Measurements from ENCODE around the gene ATP8B2. TPM values are rescaled to one million over a fixed set of nuclear protein-coding genes. Genes with fewer than 3 reads are reported as not detected.

ATP8B2 gene
- total RNA-seq, 1 donor from 2014 or later = 47.4 TPM

DNA sequence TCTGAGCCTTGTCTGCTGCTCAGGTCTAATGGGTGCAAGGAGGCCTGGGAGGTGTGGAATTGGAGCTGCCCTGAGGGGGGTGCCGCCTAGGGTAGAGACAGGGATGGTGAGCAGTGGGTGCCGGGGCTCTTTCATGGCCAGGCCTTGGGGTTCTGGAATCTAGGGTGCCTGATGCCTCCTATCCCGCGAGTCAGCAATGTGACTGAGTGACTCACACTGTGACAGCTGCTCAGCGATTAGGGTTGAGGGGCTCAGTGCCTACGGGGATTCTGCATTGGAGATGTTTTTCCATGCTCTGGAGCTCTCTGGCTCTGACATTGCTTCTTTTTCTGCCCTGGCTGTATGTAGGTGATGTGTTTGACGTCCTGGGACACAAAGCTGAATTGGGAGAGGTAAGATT lies 16.8 kb downstream of the ATP8B2 start:
- Mint-ChIP-seq H3K9me3 (ENCODE audit: low read depth) (no peaks in the 10 kb centered on the region), H3K4me3 (ENCODE audit: low read depth) (no peak overlapping the region), H3K27ac (no peak overlapping the region), H3K36me3 (ENCODE audit: insufficient read depth) (peaks cover 42% of the 10 kb centered on the region), H3K27me3 (no peaks in the 10 kb centered on the region), H3K4me1 (ENCODE audit: low read depth) (no peaks in the 10 kb centered on the region)
- TF ChIP-seq, protein P1, sequence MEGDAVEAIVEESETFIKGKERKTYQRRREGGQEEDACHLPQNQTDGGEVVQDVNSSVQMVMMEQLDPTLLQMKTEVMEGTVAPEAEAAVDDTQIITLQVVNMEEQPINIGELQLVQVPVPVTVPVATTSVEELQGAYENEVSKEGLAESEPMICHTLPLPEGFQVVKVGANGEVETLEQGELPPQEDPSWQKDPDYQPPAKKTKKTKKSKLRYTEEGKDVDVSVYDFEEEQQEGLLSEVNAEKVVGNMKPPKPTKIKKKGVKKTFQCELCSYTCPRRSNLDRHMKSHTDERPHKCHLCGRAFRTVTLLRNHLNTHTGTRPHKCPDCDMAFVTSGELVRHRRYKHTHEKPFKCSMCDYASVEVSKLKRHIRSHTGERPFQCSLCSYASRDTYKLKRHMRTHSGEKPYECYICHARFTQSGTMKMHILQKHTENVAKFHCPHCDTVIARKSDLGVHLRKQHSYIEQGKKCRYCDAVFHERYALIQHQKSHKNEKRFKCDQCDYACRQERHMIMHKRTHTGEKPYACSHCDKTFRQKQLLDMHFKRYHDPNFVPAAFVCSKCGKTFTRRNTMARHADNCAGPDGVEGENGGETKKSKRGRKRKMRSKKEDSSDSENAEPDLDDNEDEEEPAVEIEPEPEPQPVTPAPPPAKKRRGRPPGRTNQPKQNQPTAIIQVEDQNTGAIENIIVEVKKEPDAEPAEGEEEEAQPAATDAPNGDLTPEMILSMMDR (IDR thresholded peaks at IDR 0.05; ENCODE audit: unreplicated experiment) = no peak
- DNase-seq (ENCODE audit: low spot score, unreplicated experiment) = no peak

DNA sequence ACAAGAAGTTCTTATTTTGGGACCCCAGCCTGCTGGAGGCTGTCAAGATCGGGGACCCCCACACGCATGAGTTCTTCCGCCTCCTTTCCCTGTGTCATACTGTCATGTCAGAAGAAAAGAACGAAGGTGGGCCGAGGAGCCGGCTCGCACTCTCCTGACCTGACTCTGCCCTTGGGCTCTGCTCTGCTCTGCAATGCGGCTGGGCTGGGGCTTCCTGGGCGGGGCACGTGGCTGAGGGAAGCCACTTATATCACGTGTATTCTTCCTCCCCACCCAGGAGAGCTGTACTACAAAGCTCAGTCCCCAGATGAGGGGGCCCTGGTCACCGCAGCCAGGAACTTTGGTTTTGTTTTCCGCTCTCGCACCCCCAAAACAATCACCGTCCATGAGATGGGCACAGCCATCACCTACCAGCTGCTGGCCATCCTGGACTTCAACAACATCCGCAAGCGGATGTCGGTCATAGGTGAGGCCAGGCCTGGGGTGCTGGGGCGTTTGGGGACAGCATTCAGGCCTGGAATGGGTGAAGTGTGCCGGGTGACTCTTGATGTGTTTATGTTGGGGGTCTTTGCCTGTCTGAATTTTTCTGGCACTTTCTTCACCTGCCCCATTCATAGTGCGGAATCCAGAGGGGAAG lies 17.6 kb downstream of the ATP8B2 start:
- TF ChIP-seq, protein P1 (IDR thresholded peaks at IDR 0.05; ENCODE audit: unreplicated experiment) = no peak

DNA sequence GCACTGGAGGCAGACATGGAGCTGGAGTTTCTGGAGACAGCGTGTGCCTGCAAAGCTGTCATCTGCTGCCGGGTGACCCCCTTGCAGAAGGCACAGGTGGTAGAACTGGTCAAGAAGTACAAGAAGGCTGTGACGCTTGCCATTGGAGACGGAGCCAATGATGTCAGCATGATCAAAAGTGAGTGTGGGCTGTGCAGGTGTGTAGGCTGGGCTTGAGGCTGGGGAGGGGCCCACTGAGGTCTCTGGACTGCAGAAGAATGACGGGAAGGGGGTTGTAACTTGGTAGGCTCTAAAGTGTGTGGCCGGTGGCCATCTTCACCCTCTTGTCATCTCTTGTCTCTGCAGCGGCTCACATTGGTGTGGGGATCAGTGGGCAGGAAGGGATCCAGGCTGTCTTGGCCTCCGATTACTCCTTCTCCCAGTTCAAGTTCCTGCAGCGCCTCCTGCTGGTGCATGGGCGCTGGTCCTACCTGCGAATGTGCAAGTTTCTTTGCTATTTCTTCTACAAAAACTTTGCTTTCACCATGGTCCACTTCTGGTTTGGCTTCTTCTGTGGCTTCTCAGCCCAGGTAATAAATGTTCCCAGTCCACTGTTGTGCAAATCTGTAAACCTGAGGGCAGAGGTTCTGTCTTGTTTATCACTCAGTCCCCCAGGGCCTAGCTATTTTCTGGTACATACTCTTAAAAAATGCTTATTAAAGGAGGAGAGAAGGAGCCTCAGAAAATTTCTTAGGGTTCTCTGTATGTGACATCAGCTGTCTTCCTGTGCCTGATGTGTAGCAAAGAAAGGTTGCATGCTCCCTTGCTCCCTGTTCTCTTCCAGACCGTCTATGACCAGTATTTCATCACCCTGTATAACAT lies 19.9 kb downstream of the ATP8B2 start:
- TF ChIP-seq, protein P1 (IDR thresholded peaks at IDR 0.05; ENCODE audit: unreplicated experiment) = peak; percentile 68
- Mint-ChIP-seq H3K36me3 (ENCODE audit: insufficient read depth) (peaks cover 36% of the 10 kb centered on the region), H3K27ac (no peak overlapping the region), H3K4me3 (ENCODE audit: low read depth) (no peak overlapping the region), H3K27me3 (no peaks in the 10 kb centered on the region), H3K4me1 (ENCODE audit: low read depth) (no peaks in the 10 kb centered on the region), H3K9me3 (ENCODE audit: low read depth) (no peaks in the 10 kb centered on the region)
- DNase-seq (ENCODE audit: low spot score, unreplicated experiment) = no peak

More for the DNA sequence above, 17.6 kb downstream of the ATP8B2 start:
- DNase-seq (ENCODE audit: low spot score, unreplicated experiment) = no peak
- Mint-ChIP-seq H3K27ac (no peak overlapping the region), H3K36me3 (ENCODE audit: insufficient read depth) (peaks cover 38% of the 10 kb centered on the region), H3K4me1 (ENCODE audit: low read depth) (no peaks in the 10 kb centered on the region), H3K4me3 (ENCODE audit: low read depth) (no peak overlapping the region), H3K27me3 (no peaks in the 10 kb centered on the region), H3K9me3 (ENCODE audit: low read depth) (no peaks in the 10 kb centered on the region)

DNA sequence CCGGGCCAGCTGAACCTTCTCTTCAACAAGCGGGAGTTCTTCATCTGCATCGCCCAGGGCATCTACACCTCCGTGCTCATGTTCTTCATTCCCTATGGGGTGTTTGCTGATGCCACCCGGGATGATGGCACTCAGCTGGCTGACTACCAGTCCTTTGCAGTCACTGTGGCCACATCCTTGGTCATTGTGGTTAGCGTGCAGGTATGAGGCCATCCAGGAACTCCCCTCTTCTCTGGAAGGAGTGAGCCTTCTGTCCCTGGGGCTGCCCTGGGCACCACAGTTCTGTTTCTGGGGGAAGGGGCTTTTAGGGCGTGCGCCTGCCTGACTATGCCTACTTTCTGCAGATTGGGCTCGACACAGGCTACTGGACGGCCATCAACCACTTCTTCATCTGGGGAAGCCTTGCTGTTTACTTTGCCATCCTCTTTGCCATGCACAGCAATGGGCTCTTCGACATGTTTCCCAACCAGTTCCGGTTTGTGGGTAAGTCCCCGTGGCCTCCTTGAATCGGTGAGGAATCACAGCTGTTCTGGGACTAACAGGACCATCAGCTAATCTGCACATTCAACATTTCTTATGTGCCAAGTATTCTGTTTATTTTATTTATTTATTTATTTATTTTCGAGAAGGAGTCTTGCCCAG lies 21.1 kb downstream of the ATP8B2 start:
- TF ChIP-seq, protein P1 (IDR thresholded peaks at IDR 0.05; ENCODE audit: unreplicated experiment) = no peak
- H3K4me3 Mint-ChIP-seq (ENCODE audit: low read depth) = no peak overlapping the region
- no peaks in the 10 kb centered on the region for H3K9me3 Mint-ChIP-seq (ENCODE audit: low read depth)
- peaks cover 3% of the 10 kb centered on the region for H3K4me1 Mint-ChIP-seq (ENCODE audit: low read depth)
- no peak for DNase-seq (ENCODE audit: low spot score, unreplicated experiment)
- no peaks in the 10 kb centered on the region for H3K27me3 Mint-ChIP-seq
- H3K27ac Mint-ChIP-seq = no peak overlapping the region
- H3K36me3 Mint-ChIP-seq (ENCODE audit: insufficient read depth) = peaks cover 31% of the 10 kb centered on the region

DNA sequence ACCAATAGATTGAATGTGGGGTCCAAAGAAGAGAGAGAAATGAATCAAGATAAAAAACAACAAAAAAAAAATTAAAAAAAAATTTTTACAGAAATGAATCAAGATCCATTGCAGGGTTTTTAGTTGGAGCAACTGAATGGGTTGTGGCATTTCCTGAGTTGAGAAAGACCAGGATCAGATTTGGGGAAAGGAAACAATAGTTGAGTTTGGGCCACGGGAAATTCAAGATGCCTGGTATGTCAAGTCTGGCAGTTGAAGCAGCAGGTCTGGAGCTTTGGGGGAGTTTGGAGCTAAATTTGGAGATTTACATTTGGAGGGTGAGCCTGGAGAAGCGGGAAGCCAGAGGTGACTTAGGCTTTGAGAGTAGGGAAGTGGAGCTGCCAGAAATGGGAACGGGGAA lies 22.6 kb downstream of the ATP8B2 start:
- TF ChIP-seq, protein P1 (IDR thresholded peaks at IDR 0.05; ENCODE audit: unreplicated experiment) = no peak
- H3K27me3 Mint-ChIP-seq = peaks cover 2% of the 10 kb centered on the region
- no peak overlapping the region for H3K27ac Mint-ChIP-seq
- no peak overlapping the region for H3K4me3 Mint-ChIP-seq (ENCODE audit: low read depth)
- H3K36me3 Mint-ChIP-seq (ENCODE audit: insufficient read depth) = peaks cover 27% of the 10 kb centered on the region
- H3K9me3 Mint-ChIP-seq (ENCODE audit: low read depth) = no peaks in the 10 kb centered on the region
- no peak for DNase-seq (ENCODE audit: low spot score, unreplicated experiment)
- H3K4me1 Mint-ChIP-seq (ENCODE audit: low read depth) = peaks cover 12% of the 10 kb centered on the region
